HG03103 (cell line): ENCODE results near the gene CCDC82.
A peak's percentile ranks its signal among the peaks of the same experiment; 100 is the strongest.
"Not testable (repeated sequence)": the region's sequence is repeated elsewhere in the genome, so short reads cannot be mapped to it uniquely, and the experiment has no call there.

Source experiments
- ATAC-seq: cut with Tn5 transposase; IDR thresholded peaks from one replicate; pipeline ENCODE4 v1.9.1; 2021; ENCODE audit warnings: low read depth; ENCODE audit not compliant: unreplicated experiment

The CCDC82 gene

GRCh38 chr11:96389720-96390487 is at the start of gene CCDC82, which contains the start of gene JRKL:
TSS of gene CCDC82 (minus strand) at chr11:96389912. CDS start at chr11:96384747, 5,165 bp downstream.
TSS of gene JRKL (plus strand) at chr11:96390013. CDS start at chr11:96390650, 637 bp downstream.
- peak; percentile 90 for ATAC-seq

GRCh38 chr11:96432654-96433053 is 42.9 kb upstream of the CCDC82 start:
- not testable (repeated sequence) for ATAC-seq

- no peak for ATAC-seq
Measured at GRCh38 chr11:96430668-96431067, 41.0 kb upstream of the CCDC82 start.

- ATAC-seq: no peak
Measured at GRCh38 chr11:96424693-96425092, 35.0 kb upstream of the CCDC82 start.

- no peak for ATAC-seq
Measured at GRCh38 chr11:96413408-96413807, 23.7 kb upstream of the CCDC82 start.

- ATAC-seq: no peak
Measured at GRCh38 chr11:96412761-96413381, 23.2 kb upstream of the CCDC82 start.

GRCh38 chr11:96411412-96411811 is 21.7 kb upstream of the CCDC82 start:
- ATAC-seq: not testable (repeated sequence)

GRCh38 chr11:96400697-96401096 is 11.0 kb upstream of the CCDC82 start:
- no peak for ATAC-seq

- ATAC-seq: no peak
Measured at GRCh38 chr11:96397863-96398262, 8.2 kb upstream of the CCDC82 start.

- no peak for ATAC-seq
Measured at GRCh38 chr11:96396637-96397036, 6.9 kb upstream of the CCDC82 start.

GRCh38 chr11:96394773-96395172 is 5.1 kb upstream of the CCDC82 start:
- ATAC-seq: no peak

GRCh38 chr11:96393753-96394348 is 4.1 kb upstream of the CCDC82 start:
- no peak for ATAC-seq

GRCh38 chr11:96391698-96392307 is 2.1 kb upstream of the CCDC82 start:
- ATAC-seq: no peak

GRCh38 chr11:96390488-96390792 is 728 bp upstream of the CCDC82 start:
- no peak for ATAC-seq

- peak; percentile 39 for ATAC-seq
Measured at GRCh38 chr11:96388891-96389719, 607 bp downstream of the CCDC82 start.

- no peak for ATAC-seq
Measured at GRCh38 chr11:96385187-96385586, 4.5 kb downstream of the CCDC82 start.

GRCh38 chr11:96384156-96384555 is 5.6 kb downstream of the CCDC82 start:
- no peak for ATAC-seq

- no peak for ATAC-seq
Measured at GRCh38 chr11:96376796-96377195, 12.9 kb downstream of the CCDC82 start.

- ATAC-seq: no peak
Measured at GRCh38 chr11:96373826-96374225, 15.9 kb downstream of the CCDC82 start.

GRCh38 chr11:96367342-96367741 is 22.4 kb downstream of the CCDC82 start:
- no peak for ATAC-seq
